KG1 (cell line): ENCODE results near the gene BSG.
"Not testable (repeated sequence)": the region's sequence is repeated elsewhere in the genome, so short reads cannot be mapped to it uniquely, and the experiment has no call there.

Experiments used
- DNase-seq: peaks from one replicate; lab custom pipeline; 2025; lab: John Stamatoyannopoulos, UW

BSG gene

GRCh38 chr19:604355-604754 is 32.0 kb downstream of the BSG start:
- DNase-seq = no peak

- DNase-seq = not testable (repeated sequence)
These were observed 32.9 kb downstream of the BSG start for GRCh38 chr19:605061-605971.

GRCh38 chr19:607301-608154 is 35.1 kb downstream of the BSG start:
- no peak for DNase-seq

- DNase-seq = no peak
These were observed 36.0 kb downstream of the BSG start for GRCh38 chr19:608155-609003.

GRCh38 chr19:609004-609346 is 36.6 kb downstream of the BSG start:
- DNase-seq = no peak

GRCh38 chr19:610071-610800 is 37.8 kb downstream of the BSG start:
- DNase-seq = no peak

GRCh38 chr19:610801-611480 is 38.5 kb downstream of the BSG start:
- DNase-seq = peak; percentile 62

- DNase-seq = no peak
These were observed 39.1 kb downstream of the BSG start for GRCh38 chr19:611481-611868.

GRCh38 chr19:612941-613340 is 40.5 kb downstream of the BSG start:
- DNase-seq = no peak

- DNase-seq = no peak
These were observed 41.6 kb downstream of the BSG start for GRCh38 chr19:613732-614567.

GRCh38 chr19:615619-616018 is 43.2 kb downstream of the BSG start:
- DNase-seq = no peak

GRCh38 chr19:616062-616700 is 43.8 kb downstream of the BSG start:
- DNase-seq = no peak

GRCh38 chr19:616747-617526 is 44.5 kb downstream of the BSG start:
- no peak for DNase-seq

- DNase-seq = no peak
These were observed 45.3 kb downstream of the BSG start for GRCh38 chr19:617551-618246.

- DNase-seq = no peak
These were observed 45.8 kb downstream of the BSG start for GRCh38 chr19:618247-618619.

GRCh38 chr19:618674-619285 is 46.4 kb downstream of the BSG start:
- DNase-seq = no peak

- DNase-seq = no peak
These were observed 47.0 kb downstream of the BSG start for GRCh38 chr19:619286-620002.
